ENCODE data around the gene CFAP61. TPM values are rescaled to one million over a fixed set of nuclear protein-coding genes. Genes with fewer than 3 reads are reported as not detected.

CFAP61 gene
- total RNA-seq, 1 experiment from 2014 or later, result 0.28 TPM

- in situ Hi-C loops (cut with HindIII; ENCODE audit: low pct_unique_long_range_greater_than_20kb, low sequenced_read_pairs), result no loop called here
- TF ChIP-seq POLR2AphosphoS5 (IDR thresholded peaks at IDR 0.05; ENCODE audit: low read depth, low read length) (no peak), SIN3A (IDR thresholded peaks at IDR 0.05; ENCODE audit: borderline replicate concordance, insufficient read depth, low read depth, low read length) (no peak), CTCF (IDR thresholded peaks at IDR 0.05) (no peak), TCF7L2 (IDR thresholded peaks at IDR 0.05; ENCODE audit: low read depth, low read length) (no peak), REST (IDR thresholded peaks at IDR 0.05; ENCODE audit: insufficient read depth in 1 of 2, low read depth in 2 of 2, low read length in 1 of 2) (no peak)
- DNase-seq (ENCODE audit: low read depth, low spot score), result no peak
- H3K36me3 ChIP-seq (ENCODE audit: control insufficient read depth, insufficient read depth, low read length), result no peaks in the 10 kb centered on the region
- H3K27me3 ChIP-seq (ENCODE audit: control insufficient read depth, insufficient read depth, low read length), result no peaks in the 10 kb centered on the region
- CTCF ChIA-PET, result no interaction called here
- no peak overlapping the region for H3K4me3 ChIP-seq (ENCODE audit: low read depth in 2 of 2, low read length in 2 of 2)
- intact Hi-C loops (cut with micrococcal nuclease; ENCODE audit: unreplicated experiment), result no loop called here
- H3K27ac ChIP-seq (ENCODE audit: low read length), result no peak overlapping the region
- POLR2A ChIA-PET, result no interaction called here
- no peaks in the 10 kb centered on the region for H3K9me3 ChIP-seq (ENCODE audit: control insufficient read depth, insufficient read depth, low read depth, low read length)
- no peaks in the 10 kb centered on the region for H3K4me1 ChIP-seq (ENCODE audit: control insufficient read depth, insufficient read depth, low read length)
- no peak for ATAC-seq
- BruUV-seq (replicated peaks), result no TSS peak
These were observed 84.0 kb downstream of the CFAP61 start for GRCh38 chr20:20136313-20136712.

GRCh38 chr20:20137851-20138250 lies 85.5 kb downstream of the CFAP61 start:
- Histone ChIP-seq H3K36me3 (ENCODE audit: control insufficient read depth, insufficient read depth, low read length) (no peaks in the 10 kb centered on the region), H3K4me1 (ENCODE audit: control insufficient read depth, insufficient read depth, low read length) (no peaks in the 10 kb centered on the region), H3K9me3 (ENCODE audit: control insufficient read depth, insufficient read depth, low read depth, low read length) (no peaks in the 10 kb centered on the region), H3K27me3 (ENCODE audit: control insufficient read depth, insufficient read depth, low read length) (no peaks in the 10 kb centered on the region), H3K27ac (ENCODE audit: low read length) (no peak overlapping the region), H3K4me3 (ENCODE audit: low read depth in 2 of 2, low read length in 2 of 2) (no peak overlapping the region)
- ChIA-PET POLR2A (no interaction called here), CTCF (no interaction called here)
- ATAC-seq, result no peak
- in situ Hi-C loops (cut with HindIII; ENCODE audit: low pct_unique_long_range_greater_than_20kb, low sequenced_read_pairs), result no loop called here
- TF ChIP-seq REST (IDR thresholded peaks at IDR 0.05; ENCODE audit: insufficient read depth in 1 of 2, low read depth in 2 of 2, low read length in 1 of 2) (no peak), TCF7L2 (IDR thresholded peaks at IDR 0.05; ENCODE audit: low read depth, low read length) (no peak), POLR2AphosphoS5 (IDR thresholded peaks at IDR 0.05; ENCODE audit: low read depth, low read length) (no peak), CTCF (IDR thresholded peaks at IDR 0.05) (no peak), SIN3A (IDR thresholded peaks at IDR 0.05; ENCODE audit: borderline replicate concordance, insufficient read depth, low read depth, low read length) (no peak)
- no TSS peak for BruUV-seq (replicated peaks)
- intact Hi-C loops (cut with micrococcal nuclease; ENCODE audit: unreplicated experiment), result no loop called here
- DNase-seq (ENCODE audit: low read depth, low spot score), result no peak
